C4-2B (cell line): ENCODE results near the gene CSAD.
"Not testable (repeated sequence)": the region's sequence is repeated elsewhere in the genome, so short reads cannot be mapped to it uniquely, and the experiment has no call there.

ENCODE experiments used
- H3K27ac ChIP-seq: fragments of 450-650 bp; 2 replicates; pipeline ENCODE4 v1.5.1; 2017
- ZFX ChIP-seq: fragments of 450-650 bp; IDR thresholded peaks from 2 replicates; pipeline ENCODE4 v1.6.1; 2017
- TF ChIP-seq, protein P1 (sequence below): fragments of 450-650 bp; conservative IDR thresholded peaks from 2 replicates; pipeline ENCODE4 v1.5.1; 2017; ENCODE audit warnings: mild to moderate bottlenecking

CSAD gene

DNA sequence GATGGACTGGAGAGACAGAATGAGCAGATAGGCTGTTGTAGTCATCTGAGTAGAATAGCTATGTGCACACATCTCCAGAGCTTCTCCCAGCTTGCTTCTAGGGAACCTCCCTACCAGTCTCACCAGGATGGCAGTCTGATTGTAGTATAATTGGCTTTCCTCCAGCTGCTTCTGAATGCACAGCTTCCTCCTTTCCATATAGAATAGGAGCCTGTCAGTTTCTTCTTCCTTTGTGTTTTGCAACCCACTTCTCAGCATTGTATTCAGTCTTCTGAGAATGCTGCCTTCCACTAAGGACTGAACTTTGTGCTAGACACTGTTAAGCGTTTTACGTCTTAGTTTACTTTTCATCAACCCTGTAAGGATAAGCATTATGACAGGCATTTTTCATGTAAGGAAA is 2.2 kb upstream of the CSAD start:
- no peak for TF ChIP-seq ZFX
- TF ChIP-seq, protein P1, sequence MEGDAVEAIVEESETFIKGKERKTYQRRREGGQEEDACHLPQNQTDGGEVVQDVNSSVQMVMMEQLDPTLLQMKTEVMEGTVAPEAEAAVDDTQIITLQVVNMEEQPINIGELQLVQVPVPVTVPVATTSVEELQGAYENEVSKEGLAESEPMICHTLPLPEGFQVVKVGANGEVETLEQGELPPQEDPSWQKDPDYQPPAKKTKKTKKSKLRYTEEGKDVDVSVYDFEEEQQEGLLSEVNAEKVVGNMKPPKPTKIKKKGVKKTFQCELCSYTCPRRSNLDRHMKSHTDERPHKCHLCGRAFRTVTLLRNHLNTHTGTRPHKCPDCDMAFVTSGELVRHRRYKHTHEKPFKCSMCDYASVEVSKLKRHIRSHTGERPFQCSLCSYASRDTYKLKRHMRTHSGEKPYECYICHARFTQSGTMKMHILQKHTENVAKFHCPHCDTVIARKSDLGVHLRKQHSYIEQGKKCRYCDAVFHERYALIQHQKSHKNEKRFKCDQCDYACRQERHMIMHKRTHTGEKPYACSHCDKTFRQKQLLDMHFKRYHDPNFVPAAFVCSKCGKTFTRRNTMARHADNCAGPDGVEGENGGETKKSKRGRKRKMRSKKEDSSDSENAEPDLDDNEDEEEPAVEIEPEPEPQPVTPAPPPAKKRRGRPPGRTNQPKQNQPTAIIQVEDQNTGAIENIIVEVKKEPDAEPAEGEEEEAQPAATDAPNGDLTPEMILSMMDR = no peak
- no peak overlapping the region for H3K27ac ChIP-seq

DNA sequence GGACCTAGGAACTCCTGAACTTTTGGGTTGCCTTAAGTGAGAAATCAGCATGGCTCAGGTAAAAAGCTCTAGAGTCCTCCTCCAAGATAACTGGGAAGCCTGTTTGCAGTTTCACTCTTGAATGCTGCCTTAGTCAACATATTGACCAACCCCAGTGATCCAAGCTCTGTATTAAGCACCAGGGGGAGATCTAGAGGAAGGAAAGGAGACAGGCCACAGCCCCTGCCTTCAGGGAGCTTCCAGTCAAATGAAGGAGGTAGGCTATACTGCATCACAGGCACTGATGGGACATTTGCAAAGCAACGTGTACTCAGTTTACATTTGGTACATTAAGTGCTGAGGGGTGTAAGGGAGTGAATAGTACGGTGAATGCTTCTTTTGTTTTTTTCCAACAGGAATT is 1.2 kb upstream of the CSAD start:
- peak overlapping the region; percentile 84; the same call in 1 of the 2 replicates for H3K27ac ChIP-seq
- TF ChIP-seq ZFX = no peak
- TF ChIP-seq, protein P1 = no peak

DNA sequence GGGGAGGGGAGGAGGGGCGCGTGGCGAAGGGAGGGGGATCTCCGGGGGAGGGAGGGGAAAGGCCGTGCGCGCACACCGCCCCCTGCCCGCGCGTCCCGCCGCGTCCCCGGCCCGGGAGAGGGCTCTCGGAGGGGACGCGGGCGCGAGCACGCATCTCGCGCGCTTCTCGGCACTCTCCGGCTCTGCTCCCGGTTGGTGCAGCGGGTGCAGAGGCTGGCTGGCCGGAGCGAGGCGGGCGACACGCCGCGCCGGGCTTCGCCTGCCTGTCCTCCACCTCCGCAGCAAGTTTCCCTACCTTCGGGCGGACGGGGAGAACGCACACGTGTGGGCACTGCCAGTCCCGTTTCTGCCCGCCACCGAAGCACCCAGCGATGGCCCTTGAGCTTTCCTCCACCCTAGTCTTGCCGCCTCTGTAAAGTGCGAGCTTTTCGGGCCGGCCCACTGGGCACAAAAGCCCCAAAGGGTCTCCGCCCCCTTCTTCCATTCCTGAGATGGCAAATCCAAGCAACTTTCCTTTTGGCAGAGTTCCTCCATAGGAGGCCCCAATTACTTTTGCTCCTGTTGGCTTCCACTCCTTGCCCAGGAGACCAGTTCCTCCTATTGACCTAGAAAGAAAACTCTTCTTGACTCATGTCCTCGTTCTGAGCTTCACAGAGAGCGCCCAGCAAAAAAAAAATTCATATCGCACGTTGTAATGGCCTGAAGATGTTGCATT is 363 bp upstream of the CSAD start:
- TF ChIP-seq, protein P1 = no peak; the same call in 1 of the 2 replicates
- no peak for TF ChIP-seq ZFX
- H3K27ac ChIP-seq = peak overlapping the region; percentile 84

DNA sequence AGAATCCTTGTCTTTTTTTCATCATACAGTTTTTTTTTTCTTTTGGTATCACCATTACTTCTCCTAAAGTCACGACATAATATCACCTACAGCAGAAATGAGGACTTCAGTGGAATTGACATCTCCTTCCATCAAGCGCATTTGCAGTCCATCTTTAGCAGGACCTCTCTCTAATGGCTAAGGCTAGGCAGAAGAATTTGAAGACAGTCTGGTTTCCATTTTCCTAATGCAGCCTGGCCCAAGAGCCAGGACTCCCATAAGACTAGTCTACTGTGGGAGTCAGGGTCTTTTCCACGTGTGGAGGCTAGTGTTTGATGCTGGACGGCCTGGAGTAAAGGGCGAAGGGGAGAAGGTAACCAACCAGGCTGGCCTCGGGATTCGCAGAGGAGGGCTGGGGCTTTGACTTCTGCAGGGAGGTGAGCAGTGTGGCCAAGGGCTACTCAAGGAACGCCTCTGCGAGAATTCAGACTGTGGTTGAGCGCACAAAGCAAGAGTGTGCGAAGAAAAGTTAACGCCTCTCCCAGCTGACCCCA is 972 bp downstream of the CSAD start:
- peak overlapping the region; percentile 84 for H3K27ac ChIP-seq

DNA sequence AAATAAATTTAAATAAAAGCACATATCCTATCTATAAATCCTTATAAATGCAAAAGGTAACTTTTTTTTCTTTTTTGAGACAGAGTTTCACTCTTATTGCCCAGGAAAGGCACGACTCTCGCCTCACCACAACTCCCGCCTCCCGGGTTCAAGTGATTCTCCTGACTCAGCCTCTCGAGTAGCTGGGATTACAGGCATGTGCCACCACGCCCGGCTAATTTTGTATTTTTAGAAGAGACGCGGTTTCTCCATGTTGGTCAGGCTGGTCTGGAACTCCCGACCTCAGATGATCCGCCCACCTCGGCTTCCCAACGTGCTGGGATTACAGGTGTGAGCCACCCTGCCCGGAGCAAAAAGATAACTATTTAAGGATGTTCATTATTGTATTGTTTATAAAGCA is 1.9 kb downstream of the CSAD start:
- H3K27ac ChIP-seq = not testable (repeated sequence)

More for the DNA sequence above, 972 bp downstream of the CSAD start:
- TF ChIP-seq, protein P1 = no peak
- TF ChIP-seq ZFX = no peak

DNA sequence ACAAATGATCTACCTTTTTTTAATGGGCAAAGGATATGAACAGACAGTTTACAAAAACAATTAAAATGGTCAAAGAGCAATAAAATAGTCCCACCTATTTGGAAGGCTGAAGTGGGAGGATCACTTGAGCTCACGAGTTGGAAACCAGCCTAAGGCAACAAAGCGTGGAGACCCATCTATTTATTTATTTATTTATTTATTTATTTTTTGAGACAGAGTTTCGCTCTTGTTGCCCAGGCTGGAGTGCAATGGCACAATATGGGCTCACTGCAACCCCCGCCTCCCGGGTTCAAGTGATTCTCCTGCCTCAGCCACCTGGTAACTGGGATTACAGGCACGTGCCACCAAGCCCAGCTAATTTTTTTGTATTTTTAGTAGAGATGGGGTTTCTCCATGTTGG is 3.3 kb downstream of the CSAD start:
- peak overlapping the region; percentile 40 for H3K27ac ChIP-seq

DNA sequence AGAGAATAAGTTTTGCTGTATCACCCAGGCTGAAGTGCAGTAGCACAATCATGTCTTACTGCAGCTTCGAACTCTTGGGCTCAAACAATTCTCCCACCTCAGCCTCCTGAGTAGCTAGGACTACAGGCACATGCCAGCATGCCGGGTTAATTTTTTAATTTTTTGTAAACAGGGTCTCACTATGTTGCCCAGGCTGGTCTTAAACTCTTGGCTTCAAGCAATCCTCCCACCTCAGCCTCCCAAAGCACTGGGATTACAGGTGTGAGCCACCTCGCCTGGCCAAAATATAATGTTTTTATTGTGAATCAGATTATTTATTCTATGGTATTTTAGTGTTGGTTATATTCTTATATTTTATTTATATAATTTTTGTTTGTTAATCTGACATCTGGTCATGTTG is 4.0 kb downstream of the CSAD start:
- H3K27ac ChIP-seq = peak overlapping the region; percentile 51
- TF ChIP-seq ZFX = no peak
- TF ChIP-seq, protein P1 = no peak

DNA sequence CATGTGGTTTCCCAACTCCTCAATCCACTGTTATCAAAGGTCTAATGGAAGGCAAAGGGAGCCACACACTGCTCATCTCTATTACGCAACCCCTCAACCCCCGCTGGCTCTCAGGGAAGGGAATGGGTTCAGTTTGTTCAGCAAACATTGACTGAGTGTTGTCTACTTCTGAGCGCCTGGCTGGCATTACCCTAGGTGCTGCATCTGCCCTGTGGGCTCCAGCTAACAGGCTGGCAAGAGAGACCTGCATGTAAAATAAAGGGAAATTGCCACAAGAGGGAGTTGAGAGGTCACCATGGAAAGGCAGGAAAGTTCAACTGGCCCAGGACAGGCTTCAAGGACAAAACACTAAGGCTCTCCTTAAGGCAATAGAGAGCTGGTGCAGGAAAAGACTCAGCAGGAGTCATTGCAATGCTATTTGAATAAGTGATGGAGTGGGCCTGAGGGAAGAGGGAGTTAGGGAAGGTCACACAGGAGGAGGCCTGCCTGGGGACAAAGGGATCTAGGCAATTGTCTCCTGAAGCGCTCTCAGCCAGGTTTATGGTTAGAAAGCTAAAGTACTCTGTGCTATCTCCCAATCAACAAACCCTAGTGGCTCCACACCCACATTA is 5.7 kb downstream of the CSAD start:
- TF ChIP-seq, protein P1 = peak; percentile 84
- TF ChIP-seq ZFX = no peak
- H3K27ac ChIP-seq = peak overlapping the region; percentile 60
